A549 (cell line): ENCODE results near the gene LRFN2. TPM values are rescaled to one million over a fixed set of nuclear protein-coding genes. Genes with fewer than 3 reads are reported as not detected.

Source experiments
- ATAC-seq, 2 experiments: fragments of 200-7000 bp in 1 of 2; fragments of >200 bp in 1 of 2; cut with Nextera tagmentation in 1 of 2; cut with Tn5 transposase in 1 of 2; 3 replicates each; pipeline versions ENCODE4 v1.8.0 to v1.9.1; 2018 to 2020; ENCODE audit warnings: mild to moderate bottlenecking in 1 of 2, moderate library complexity in 1 of 2
- CTCF ChIA-PET: fragments of 300-600 bp; sonication (Branson Sonifier 250); formaldehyde crosslinking; extraction: SDS; loops from one replicate; lab custom pipeline; 2021; ENCODE audit warnings: antibody characterized with exemption, inconsistent platforms; lab: Yijun Ruan, JAX
- POLR2A ChIA-PET: fragments of 350-600 bp; formaldehyde crosslinking; extraction: SDS; loops from one replicate; lab custom pipeline; 2021; ENCODE audit warnings: antibody characterized with exemption, inconsistent platforms; lab: Yijun Ruan, JAX
- DNase-seq, 2 experiments: peaks; one replicate each; pipeline versions ENCODE4 v3.0.0 to v3.0.0-alpha.2; 2011 to 2016; ENCODE audit warnings: low read depth in 1 of 2, low spot score in 1 of 2
- FAIRE-seq: peaks from 2 replicates; lab custom pipeline; 2011; peaks lifted over from hg19 to GRCh38; lab: Jason Lieb, UNC
- H3K27ac ChIP-seq, 2 experiments: fragments of >200 bp; sonication (Bioruptor Twin); formaldehyde crosslinking; 3 replicates each; pipeline ENCODE4 v1.5.1; 2016 to 2017
- H3K4me1 ChIP-seq: fragments of >200 bp; sonication (Bioruptor Twin); formaldehyde crosslinking; 3 replicates; pipeline ENCODE4 v1.6.1; 2016
- H3K4me2 ChIP-seq: fragments of >200 bp; sonication (Bioruptor Twin); formaldehyde crosslinking; 3 replicates; pipeline ENCODE4 v1.6.1; 2016
- H3K4me3 ChIP-seq: fragments of >200 bp; sonication (Bioruptor Twin); formaldehyde crosslinking; 3 replicates; pipeline ENCODE4 v1.5.1; 2016
- H3K9me3 ChIP-seq: fragments of >200 bp; sonication (Bioruptor Twin); formaldehyde crosslinking; 3 replicates; pipeline ENCODE4 v1.6.1; 2016
- BHLHE40 ChIP-seq: IDR thresholded peaks from 2 replicates; pipeline ENCODE4 v1.6.1; 2012; ENCODE audit warnings: low read depth, low read length, inconsistent platforms
- CBX2 ChIP-seq: fragments of 200-600 bp; sonication (generic); IDR thresholded peaks from 2 replicates; pipeline ENCODE4 v1.6.1; 2016; ENCODE audit warnings: low read depth, mild to moderate bottlenecking, borderline replicate concordance
- CEBPB ChIP-seq, 2 experiments: fragments of >200 bp in 1 of 2; sonication (Bioruptor Twin) in 1 of 2; formaldehyde crosslinking in 1 of 2; IDR thresholded peaks; 2 replicates each; pipeline ENCODE4 v1.6.1; 2012 to 2016
- EHMT2 ChIP-seq: fragments of 200-600 bp; sonication (generic); IDR thresholded peaks from 2 replicates; pipeline ENCODE4 v1.6.1; 2016; ENCODE audit warnings: antibody characterized with exemption, low read depth, mild to moderate bottlenecking, moderate library complexity
- EP300 ChIP-seq, 2 experiments: fragments of >200 bp; sonication (Bioruptor Twin); formaldehyde crosslinking; IDR thresholded peaks; 2 replicates in 1 of 2; 3 replicates in 1 of 2; pipeline ENCODE4 v1.6.1; 2016 to 2017
- FOSB ChIP-seq: fragments of 250-450 bp; sonication (Bioruptor Pico); IDR thresholded peaks from 2 replicates; pipeline ENCODE4 v1.5.0; 2020; ENCODE audit warnings: mild to moderate bottlenecking, moderate library complexity
- FOXS1 ChIP-seq: fragments of 250-450 bp; sonication (Bioruptor Pico); IDR thresholded peaks from 2 replicates; pipeline ENCODE4 v1.5.0; 2020; ENCODE audit warnings: mild to moderate bottlenecking, moderate library complexity
- HES2 ChIP-seq: fragments of >200 bp; sonication (Bioruptor Twin); formaldehyde crosslinking; IDR thresholded peaks from 2 replicates; pipeline ENCODE4 v1.6.1; 2016
- HOXA7 ChIP-seq: fragments of 250-450 bp; sonication (Bioruptor Pico); IDR thresholded peaks from 2 replicates; pipeline ENCODE4 v1.5.0; 2020; ENCODE audit warnings: mild to moderate bottlenecking, moderate library complexity
- JUNB ChIP-seq: fragments of >200 bp; sonication (Bioruptor Twin); formaldehyde crosslinking; IDR thresholded peaks from 2 replicates; pipeline ENCODE4 v1.6.1; 2016
- KDM5A ChIP-seq: fragments of 200-600 bp; sonication (generic); IDR thresholded peaks from 2 replicates; pipeline ENCODE4 v1.6.1; 2016; ENCODE audit warnings: antibody characterized with exemption, mild to moderate bottlenecking
- MAFK ChIP-seq: fragments of 450-650 bp; IDR thresholded peaks from 2 replicates; pipeline ENCODE4 v1.6.1; 2014; ENCODE audit not compliant: partially characterized antibody
- MAZ ChIP-seq: fragments of 150-350 bp; IDR thresholded peaks from 2 replicates; pipeline ENCODE4 v1.6.1; 2014; ENCODE audit warnings: antibody characterized with exemption, low read depth, low read length, borderline replicate concordance
- PHF8 ChIP-seq: fragments of 200-600 bp; sonication (generic); IDR thresholded peaks from 2 replicates; pipeline ENCODE4 v1.6.1; 2016; ENCODE audit warnings: low read depth, mild to moderate bottlenecking, antibody characterized with exemption, moderate library complexity, borderline replicate concordance
- POLR2A ChIP-seq: IDR thresholded peaks from 2 replicates; pipeline ENCODE4 v1.6.1; 2012; ENCODE audit warnings: mild to moderate bottlenecking, low read length
- POLR2AphosphoS2 ChIP-seq: conservative IDR thresholded peaks from 2 replicates; pipeline ENCODE4 v1.6.1; 2012; ENCODE audit warnings: low read length, improper control_type of control experiment, inconsistent platforms
- RAD21 ChIP-seq, 2 experiments: fragments of >200 bp in 1 of 2; sonication (Bioruptor Twin) in 1 of 2; formaldehyde crosslinking in 1 of 2; IDR thresholded peaks in 1 of 2; conservative IDR thresholded peaks in 1 of 2; 2 replicates in 1 of 2; 3 replicates in 1 of 2; pipeline ENCODE4 v1.6.1; 2012 to 2018; ENCODE audit warnings: inconsistent platforms in 1 of 2
- RCOR1 ChIP-seq: fragments of 150-350 bp; IDR thresholded peaks from 2 replicates; pipeline ENCODE4 v1.6.1; 2014; ENCODE audit warnings: antibody characterized with exemption, low read length, low read depth
- RNF2 ChIP-seq: fragments of 200-600 bp; sonication (generic); IDR thresholded peaks from 2 replicates; pipeline ENCODE4 v1.6.1; 2016; ENCODE audit warnings: low read depth, mild to moderate bottlenecking, antibody characterized with exemption, moderate library complexity, borderline replicate concordance
- SREBF2 ChIP-seq: fragments of 450-650 bp; IDR thresholded peaks from 2 replicates; pipeline ENCODE4 v1.6.1; 2014; ENCODE audit warnings: mild to moderate bottlenecking, moderate library complexity
- TP53 ChIP-seq: fragments of 250-450 bp; sonication (Bioruptor Pico); IDR thresholded peaks from 2 replicates; pipeline ENCODE4 v1.5.0; 2021; ENCODE audit warnings: mild to moderate bottlenecking, moderate library complexity
- ZC3H11A ChIP-seq: fragments of 450-650 bp; IDR thresholded peaks from 2 replicates; pipeline ENCODE4 v1.6.1; 2014; ENCODE audit warnings: antibody characterized with exemption, mild to moderate bottlenecking
- WGBS: methylation state at CpG from one replicate; pipeline ENCODE4 v1.1.6; 2017; ENCODE audit errors: missing lambda C conversion rate; 5-methylcytosine and 5-hydroxymethylcytosine counted together
- polyA plus RNA-seq, 4 experiments: library from polyadenylated mRNA; depleted of rRNA in 3 of 4; stranded (reverse); fragments of >200 nt; fragmentation: RNase III in 1 of 4; extraction: RNeasy Plus Mini Kit Qiagen cat#74134 plus additional on column Dnase treatment in 1 of 4; gene quantifications; 2 replicates in 3 of 4; 3 replicates in 1 of 4; pipeline ENCODE4 v1.2.3, GENCODE V29; 2011 to 2017
- TF ChIP-seq, protein P1 (sequence below): IDR thresholded peaks from 2 replicates; pipeline ENCODE4 v1.6.1; 2012
- TF ChIP-seq, protein P2 (sequence below): IDR thresholded peaks from 2 replicates; pipeline ENCODE4 v1.6.1; 2012; ENCODE audit warnings: low read depth, borderline replicate concordance
- TF ChIP-seq, protein P3 (sequence below): fragments of >200 bp; sonication (Bioruptor Twin); formaldehyde crosslinking; IDR thresholded peaks from 3 replicates; pipeline ENCODE4 v1.6.1; 2016
- TF ChIP-seq, protein P4 (sequence below): fragments of 200-600 bp; sonication (generic); IDR thresholded peaks from 2 replicates; pipeline ENCODE4 v1.6.1; 2016; ENCODE audit warnings: antibody characterized with exemption, mild to moderate bottlenecking, moderate library complexity

Gene LRFN2
- polyA plus RNA-seq, 2 of the 4 experiments (the other 2 are of a cell fraction), result not detected

DNA sequence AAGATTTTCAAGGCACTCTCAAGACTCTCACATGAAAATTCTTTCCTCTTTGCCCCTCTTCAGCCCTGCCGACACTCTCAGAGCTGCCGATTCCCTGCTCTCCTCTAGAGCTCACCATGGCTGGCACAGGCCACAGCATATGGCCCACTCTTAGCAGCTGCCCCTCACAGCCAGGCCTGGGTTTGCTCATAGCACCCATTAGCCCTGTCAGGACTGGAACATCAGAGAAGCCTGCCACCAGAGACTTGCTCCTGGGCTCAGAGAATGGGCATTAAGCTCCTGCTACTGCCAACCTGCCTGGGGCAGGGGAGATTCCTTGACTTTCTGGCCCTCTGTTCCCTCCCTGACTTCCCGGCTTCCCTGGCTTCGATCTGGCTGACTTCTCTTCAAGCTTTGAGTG, 96.7 kb downstream of the LRFN2 start:
- Histone ChIP-seq H3K4me3 (no peak overlapping the region), H3K4me2 (no peak overlapping the region), H3K9me3 (no peaks in the 10 kb centered on the region), H3K27ac (no peak overlapping the region), H3K4me1 (no peaks in the 10 kb centered on the region)
- no peak for FAIRE-seq
- no peak for DNase-seq
- CTCF ChIA-PET, result no interaction called here
- POLR2A ChIA-PET, result no interaction called here
- 34% methylated on average over 4 of the region's 4 CpGs for WGBS
- no peak for ATAC-seq
- TF ChIP-seq CBX2 (no peak), EHMT2 (no peak), FOSB (no peak), KDM5A (no peak), SREBF2 (no peak), RNF2 (no peak), RAD21 (conservative IDR thresholded peaks at IDR 0.05 in 1 of 2, IDR thresholded peaks at IDR 0.05 in 1 of 2) (no peak), MAZ (no peak), POLR2AphosphoS2 (no peak), JUNB (no peak), MAFK (no peak)
- TF ChIP-seq, protein P1, sequence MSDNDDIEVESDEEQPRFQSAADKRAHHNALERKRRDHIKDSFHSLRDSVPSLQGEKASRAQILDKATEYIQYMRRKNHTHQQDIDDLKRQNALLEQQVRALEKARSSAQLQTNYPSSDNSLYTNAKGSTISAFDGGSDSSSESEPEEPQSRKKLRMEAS, result no peak

DNA sequence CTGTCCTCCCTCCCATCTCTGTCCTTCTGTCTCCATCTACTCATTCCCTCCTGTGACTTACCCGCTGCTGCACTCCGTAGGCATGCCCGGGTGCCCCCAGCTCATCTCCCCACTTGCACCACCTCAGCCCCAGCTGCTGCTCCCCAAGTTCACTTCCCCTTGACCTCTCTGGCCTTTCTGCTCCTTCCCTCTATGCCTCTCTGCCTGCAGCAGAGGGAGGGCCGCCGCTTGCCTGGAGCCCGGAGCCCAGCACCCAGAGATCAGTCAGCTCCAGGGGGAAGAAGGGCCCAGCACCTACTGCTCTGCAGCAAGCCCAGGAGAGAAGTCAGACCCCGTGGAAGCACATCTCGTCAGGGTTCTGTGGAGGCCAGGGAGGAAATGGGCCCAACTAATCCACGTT, 97.4 kb downstream of the LRFN2 start:
- ATAC-seq, result no peak
- DNase-seq, result no peak
- H3K27ac ChIP-seq, result no peak overlapping the region
- FAIRE-seq, result no peak
- H3K9me3 ChIP-seq, result no peaks in the 10 kb centered on the region
- no peaks in the 10 kb centered on the region for H3K4me1 ChIP-seq
- POLR2A ChIA-PET, result no interaction called here
- CTCF ChIA-PET, result no interaction called here
- no peak overlapping the region for H3K4me2 ChIP-seq
- H3K4me3 ChIP-seq, result no peak overlapping the region
- TF ChIP-seq TP53 (CRISPR knock-in tag) (no peak), EHMT2 (no peak)
- 51% methylated on average over 4 of the region's 9 CpGs for WGBS

DNA sequence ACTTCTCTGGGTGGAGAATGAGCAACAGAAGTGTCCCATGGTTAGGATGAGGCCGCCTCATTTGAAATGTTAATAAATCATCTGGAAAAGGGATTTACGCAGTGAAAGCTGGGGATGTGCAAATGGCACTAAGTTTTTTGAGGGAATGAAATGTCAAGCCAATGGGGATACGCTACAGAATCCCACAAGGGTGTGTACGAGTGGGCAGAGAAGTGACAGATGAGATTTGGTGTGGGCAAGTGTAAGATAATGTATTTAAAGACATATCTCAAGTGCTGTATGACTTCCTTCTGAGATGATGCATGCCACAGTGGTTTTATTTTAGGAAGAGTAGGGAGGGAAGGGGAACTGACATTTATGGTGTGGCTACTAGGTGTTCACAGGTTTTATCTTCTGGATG, 100.6 kb downstream of the LRFN2 start:
- POLR2A ChIA-PET, result no interaction called here
- FAIRE-seq (no peak), DNase-seq (no peak), ATAC-seq (no peak)
- no peak for TF ChIP-seq MAFK
- TF ChIP-seq RAD21 (conservative IDR thresholded peaks at IDR 0.05 in 1 of 2, IDR thresholded peaks at IDR 0.05 in 1 of 2), result no peak
- no peak for TF ChIP-seq SREBF2
- TF ChIP-seq PHF8, result no peak
- TF ChIP-seq BHLHE40, result no peak
- TF ChIP-seq CEBPB (IDR thresholded peaks at IDR 0.05), result no peak
- TF ChIP-seq HES2, result no peak
- no peak for TF ChIP-seq KDM5A
- 4% methylated on average over 4 of the region's 4 CpGs for WGBS
- H3K27ac ChIP-seq, result no peak overlapping the region
- H3K4me3 ChIP-seq, result no peak overlapping the region
- CTCF ChIA-PET, result no interaction called here
- H3K9me3 ChIP-seq, result no peaks in the 10 kb centered on the region
- H3K4me1 ChIP-seq, result no peaks in the 10 kb centered on the region
- no peak overlapping the region for H3K4me2 ChIP-seq

- Histone ChIP-seq H3K9me3 (no peaks in the 10 kb centered on the region), H3K4me1 (no peaks in the 10 kb centered on the region), H3K4me2 (no peak overlapping the region), H3K4me3 (no peak overlapping the region), H3K27ac (no peak overlapping the region)
- ATAC-seq, result no peak
- FAIRE-seq, result no peak
- DNase-seq, result no peak
- ChIA-PET POLR2A (no interaction called here), CTCF (no interaction called here)
- WGBS, result 0% methylated on average over 2 of the region's 2 CpGs
- TF ChIP-seq HOXA7 (CRISPR knock-in tag) (no peak), ZC3H11A (no peak), EHMT2 (no peak), EP300 (IDR thresholded peaks at IDR 0.05) (no peak), POLR2A (no peak), RCOR1 (no peak), KDM5A (no peak), FOXS1 (no peak), RAD21 (conservative IDR thresholded peaks at IDR 0.05 in 1 of 2, IDR thresholded peaks at IDR 0.05 in 1 of 2) (no peak), CBX2 (no peak), HES2 (no peak), TP53 (CRISPR knock-in tag) (no peak)
- TF ChIP-seq, protein P2, sequence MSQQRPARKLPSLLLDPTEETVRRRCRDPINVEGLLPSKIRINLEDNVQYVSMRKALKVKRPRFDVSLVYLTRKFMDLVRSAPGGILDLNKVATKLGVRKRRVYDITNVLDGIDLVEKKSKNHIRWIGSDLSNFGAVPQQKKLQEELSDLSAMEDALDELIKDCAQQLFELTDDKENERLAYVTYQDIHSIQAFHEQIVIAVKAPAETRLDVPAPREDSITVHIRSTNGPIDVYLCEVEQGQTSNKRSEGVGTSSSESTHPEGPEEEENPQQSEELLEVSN, result no peak
- TF ChIP-seq, protein P3, sequence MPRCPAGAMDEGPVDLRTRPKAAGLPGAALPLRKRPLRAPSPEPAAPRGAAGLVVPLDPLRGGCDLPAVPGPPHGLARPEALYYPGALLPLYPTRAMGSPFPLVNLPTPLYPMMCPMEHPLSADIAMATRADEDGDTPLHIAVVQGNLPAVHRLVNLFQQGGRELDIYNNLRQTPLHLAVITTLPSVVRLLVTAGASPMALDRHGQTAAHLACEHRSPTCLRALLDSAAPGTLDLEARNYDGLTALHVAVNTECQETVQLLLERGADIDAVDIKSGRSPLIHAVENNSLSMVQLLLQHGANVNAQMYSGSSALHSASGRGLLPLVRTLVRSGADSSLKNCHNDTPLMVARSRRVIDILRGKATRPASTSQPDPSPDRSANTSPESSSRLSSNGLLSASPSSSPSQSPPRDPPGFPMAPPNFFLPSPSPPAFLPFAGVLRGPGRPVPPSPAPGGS, result no peak
- TF ChIP-seq, protein P4, sequence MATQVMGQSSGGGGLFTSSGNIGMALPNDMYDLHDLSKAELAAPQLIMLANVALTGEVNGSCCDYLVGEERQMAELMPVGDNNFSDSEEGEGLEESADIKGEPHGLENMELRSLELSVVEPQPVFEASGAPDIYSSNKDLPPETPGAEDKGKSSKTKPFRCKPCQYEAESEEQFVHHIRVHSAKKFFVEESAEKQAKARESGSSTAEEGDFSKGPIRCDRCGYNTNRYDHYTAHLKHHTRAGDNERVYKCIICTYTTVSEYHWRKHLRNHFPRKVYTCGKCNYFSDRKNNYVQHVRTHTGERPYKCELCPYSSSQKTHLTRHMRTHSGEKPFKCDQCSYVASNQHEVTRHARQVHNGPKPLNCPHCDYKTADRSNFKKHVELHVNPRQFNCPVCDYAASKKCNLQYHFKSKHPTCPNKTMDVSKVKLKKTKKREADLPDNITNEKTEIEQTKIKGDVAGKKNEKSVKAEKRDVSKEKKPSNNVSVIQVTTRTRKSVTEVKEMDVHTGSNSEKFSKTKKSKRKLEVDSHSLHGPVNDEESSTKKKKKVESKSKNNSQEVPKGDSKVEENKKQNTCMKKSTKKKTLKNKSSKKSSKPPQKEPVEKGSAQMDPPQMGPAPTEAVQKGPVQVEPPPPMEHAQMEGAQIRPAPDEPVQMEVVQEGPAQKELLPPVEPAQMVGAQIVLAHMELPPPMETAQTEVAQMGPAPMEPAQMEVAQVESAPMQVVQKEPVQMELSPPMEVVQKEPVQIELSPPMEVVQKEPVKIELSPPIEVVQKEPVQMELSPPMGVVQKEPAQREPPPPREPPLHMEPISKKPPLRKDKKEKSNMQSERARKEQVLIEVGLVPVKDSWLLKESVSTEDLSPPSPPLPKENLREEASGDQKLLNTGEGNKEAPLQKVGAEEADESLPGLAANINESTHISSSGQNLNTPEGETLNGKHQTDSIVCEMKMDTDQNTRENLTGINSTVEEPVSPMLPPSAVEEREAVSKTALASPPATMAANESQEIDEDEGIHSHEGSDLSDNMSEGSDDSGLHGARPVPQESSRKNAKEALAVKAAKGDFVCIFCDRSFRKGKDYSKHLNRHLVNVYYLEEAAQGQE, result no peak
These were observed 101.4 kb downstream of the LRFN2 start for GRCh38 chr6:40485795-40486194.
